GM12891 (cell line): Measurements from ENCODE around the gene SEMA4G.

Experiments
- PAX5 ChIP-seq: IDR thresholded peaks from 2 replicates; pipeline ENCODE4 v1.6.1; 2011; ENCODE audit warnings: low read length, moderate library complexity, mild to moderate bottlenecking; ENCODE audit not compliant: insufficient read depth, severe bottlenecking
- POLR2A ChIP-seq: IDR thresholded peaks from 2 replicates; pipeline ENCODE4 v1.6.1; 2011; ENCODE audit warnings: low read depth, low read length, control low read depth
- POLR2AphosphoS5 ChIP-seq: IDR thresholded peaks from 2 replicates; pipeline ENCODE4 v1.6.1; 2011; ENCODE audit warnings: low read depth, low read length, control low read depth
- POU2F2 ChIP-seq: IDR thresholded peaks from 2 replicates; pipeline ENCODE4 v1.6.1; 2011; ENCODE audit warnings: low read depth, mild to moderate bottlenecking, control low read depth, low read length, moderate library complexity
- SPI1 ChIP-seq: IDR thresholded peaks from 2 replicates; pipeline ENCODE4 v1.6.1; 2011; ENCODE audit warnings: low read depth, low read length, control low read depth
- TAF1 ChIP-seq: IDR thresholded peaks from 2 replicates; pipeline ENCODE4 v1.6.1; 2011; ENCODE audit warnings: low read depth, low read length, control low read depth

GRCh38 chr10:101000915-101001658 is 31.8 kb downstream of the SEMA4G start:
- TF ChIP-seq POLR2AphosphoS5 (no peak), POLR2A (no peak), PAX5 (no peak), TAF1 (no peak), SPI1 (no peak), POU2F2 (no peak)
